Measurements from ENCODE around the gene NR4A2. TPM values are rescaled to one million over a fixed set of nuclear protein-coding genes. Genes with fewer than 3 reads are reported as not detected.

The NR4A2 gene
- total RNA-seq, 1 experiment from 2014 or later = 12.0 TPM

GRCh38 chr2:156340804-156341451 is 8.4 kb upstream of the NR4A2 start:
- Histone ChIP-seq H3K4me1 (ENCODE audit: insufficient read depth, low read length) (peaks cover 43% of the 10 kb centered on the region), H3K4me2 (ENCODE audit: low read length) (peak overlapping the region; percentile 96), H3K9me2 (replicated peaks; ENCODE audit: low read length) (no peaks in the 10 kb centered on the region), H3K27ac (ENCODE audit: low read length) (peak overlapping the region; percentile 98), H4K20me1 (ENCODE audit: low read length) (no peaks in the 10 kb centered on the region), H3F3A (ENCODE audit: low read length, unreplicated experiment) (no peaks in the 10 kb centered on the region), H3K4me3 (ENCODE audit: low read length) (peak overlapping the region; percentile 95), H2AFZ (ENCODE audit: low read length) (peak overlapping the region; percentile 76), H3K79me2 (ENCODE audit: low read length) (no peaks in the 10 kb centered on the region), H3K36me3 (ENCODE audit: low read depth, low read length) (no peaks in the 10 kb centered on the region), H3K27me3 (ENCODE audit: low read length) (no peaks in the 10 kb centered on the region), H3K9ac (ENCODE audit: low read length) (peak overlapping the region; percentile 99), H3K9me3 (ENCODE audit: low read length) (no peaks in the 10 kb centered on the region)
- no peak for ATAC-seq
- CTCF ChIA-PET = interaction anchor here (0.7 to 0.8 kb wide), 2 partner anchors 248 to 552 kb away, joined by 3 read pairs; no protein-coding TSS in a partner anchor
- TF ChIP-seq CTCF (conservative IDR thresholded peaks at IDR 0.05; ENCODE audit: low read depth, low read length) (no peak), EZH2 (IDR thresholded peaks at IDR 0.05; ENCODE audit: low read length, unreplicated experiment) (no peak), EZH2phosphoT487 (IDR thresholded peaks at IDR 0.05; ENCODE audit: borderline replicate concordance, low read length) (no peak)
- intact Hi-C loops (cut with micrococcal nuclease) = loop anchor here (1.0 to 5.0 kb wide), 4 partner anchors 9 to 841 kb away; partner anchors contain the start of gene NR4A2
- POLR2A ChIA-PET (ENCODE audit: unreplicated experiment) = interaction anchor here (0.6 to 0.7 kb wide), 4 partner anchors 9 to 243 kb away, joined by 3 to 24 read pairs (median 5); no protein-coding TSS in a partner anchor
- no peak for DNase-seq
- BruUV-seq (replicated peaks) = TSS peak; percentile 50

GRCh38 chr2:156340377-156340776 is 7.9 kb upstream of the NR4A2 start:
- Histone ChIP-seq H3K9ac (ENCODE audit: low read length) (no peak overlapping the region), H3K9me2 (replicated peaks; ENCODE audit: low read length) (no peaks in the 10 kb centered on the region), H3K4me1 (ENCODE audit: insufficient read depth, low read length) (peaks cover 47% of the 10 kb centered on the region), H3K27ac (ENCODE audit: low read length) (no peak overlapping the region), H3K4me2 (ENCODE audit: low read length) (peak overlapping the region; percentile 96), H3F3A (ENCODE audit: low read length, unreplicated experiment) (no peaks in the 10 kb centered on the region), H2AFZ (ENCODE audit: low read length) (no peak overlapping the region), H3K79me2 (ENCODE audit: low read length) (no peaks in the 10 kb centered on the region), H3K9me3 (ENCODE audit: low read length) (no peaks in the 10 kb centered on the region), H4K20me1 (ENCODE audit: low read length) (no peaks in the 10 kb centered on the region), H3K36me3 (ENCODE audit: low read depth, low read length) (no peaks in the 10 kb centered on the region), H3K4me3 (ENCODE audit: low read length) (0 out of 2 replicates have a peak overlapping the region, but pooled peaks have one; percentile 95), H3K27me3 (ENCODE audit: low read length) (no peaks in the 10 kb centered on the region)
- ChIA-PET CTCF (interaction anchor here (0.7 kb wide), 1 partner anchor 553 kb away, joined by 3 read pairs; no protein-coding TSS in a partner anchor), POLR2A (ENCODE audit: unreplicated experiment) (no interaction called here)
- no TSS peak for BruUV-seq (replicated peaks)
- TF ChIP-seq CTCF (conservative IDR thresholded peaks at IDR 0.05; ENCODE audit: low read depth, low read length) = no peak
- TF ChIP-seq EZH2 (IDR thresholded peaks at IDR 0.05; ENCODE audit: low read length, unreplicated experiment) = no peak
- no peak for TF ChIP-seq EZH2phosphoT487 (IDR thresholded peaks at IDR 0.05; ENCODE audit: borderline replicate concordance, low read length)
- DNase-seq (no peak), ATAC-seq (no peak)
- intact Hi-C loops (cut with micrococcal nuclease) = loop anchor here (5.0 kb wide), 3 partner anchors 442 to 842 kb away; no protein-coding TSS in a partner anchor

- ATAC-seq = no peak
- Histone ChIP-seq H3K4me3 (ENCODE audit: low read length) (no peak overlapping the region), H3K4me2 (ENCODE audit: low read length) (peak overlapping the region; percentile 96; the same call in 1 of the 2 replicates), H3K4me1 (ENCODE audit: insufficient read depth, low read length) (peaks cover 44% of the 10 kb centered on the region), H3K27me3 (ENCODE audit: low read length) (no peaks in the 10 kb centered on the region), H3K36me3 (ENCODE audit: low read depth, low read length) (no peaks in the 10 kb centered on the region), H4K20me1 (ENCODE audit: low read length) (no peaks in the 10 kb centered on the region), H3F3A (ENCODE audit: low read length, unreplicated experiment) (no peaks in the 10 kb centered on the region), H3K9me3 (ENCODE audit: low read length) (no peaks in the 10 kb centered on the region), H2AFZ (ENCODE audit: low read length) (no peak overlapping the region), H3K9ac (ENCODE audit: low read length) (no peak overlapping the region), H3K79me2 (ENCODE audit: low read length) (no peaks in the 10 kb centered on the region), H3K9me2 (replicated peaks; ENCODE audit: low read length) (no peaks in the 10 kb centered on the region), H3K27ac (ENCODE audit: low read length) (no peak overlapping the region)
- ChIA-PET POLR2A (ENCODE audit: unreplicated experiment) (no interaction called here), CTCF (no interaction called here)
- no TSS peak for BruUV-seq (replicated peaks)
- TF ChIP-seq EZH2phosphoT487 (IDR thresholded peaks at IDR 0.05; ENCODE audit: borderline replicate concordance, low read length) (no peak), EZH2 (IDR thresholded peaks at IDR 0.05; ENCODE audit: low read length, unreplicated experiment) (no peak), CTCF (conservative IDR thresholded peaks at IDR 0.05; ENCODE audit: low read depth, low read length) (no peak)
- intact Hi-C loops (cut with micrococcal nuclease) = loop anchor here (5.0 kb wide), 4 partner anchors 442 to 842 kb away; no protein-coding TSS in a partner anchor
- no peak for DNase-seq
These were observed 7.3 kb upstream of the NR4A2 start for GRCh38 chr2:156339865-156340264.

All from PC-3 (cell line).